ENCODE results near the gene EPO.
A peak's percentile ranks its signal among the peaks of the same experiment; 100 is the strongest.

EPO gene

GRCh38 chr7:100687751-100688300 lies 32.4 kb upstream of the EPO start:
- H3K27ac ChIP-seq = no peak overlapping the region
- H3K27me3 ChIP-seq = no peaks in the 10 kb centered on the region
- TF ChIP-seq, protein P1, sequence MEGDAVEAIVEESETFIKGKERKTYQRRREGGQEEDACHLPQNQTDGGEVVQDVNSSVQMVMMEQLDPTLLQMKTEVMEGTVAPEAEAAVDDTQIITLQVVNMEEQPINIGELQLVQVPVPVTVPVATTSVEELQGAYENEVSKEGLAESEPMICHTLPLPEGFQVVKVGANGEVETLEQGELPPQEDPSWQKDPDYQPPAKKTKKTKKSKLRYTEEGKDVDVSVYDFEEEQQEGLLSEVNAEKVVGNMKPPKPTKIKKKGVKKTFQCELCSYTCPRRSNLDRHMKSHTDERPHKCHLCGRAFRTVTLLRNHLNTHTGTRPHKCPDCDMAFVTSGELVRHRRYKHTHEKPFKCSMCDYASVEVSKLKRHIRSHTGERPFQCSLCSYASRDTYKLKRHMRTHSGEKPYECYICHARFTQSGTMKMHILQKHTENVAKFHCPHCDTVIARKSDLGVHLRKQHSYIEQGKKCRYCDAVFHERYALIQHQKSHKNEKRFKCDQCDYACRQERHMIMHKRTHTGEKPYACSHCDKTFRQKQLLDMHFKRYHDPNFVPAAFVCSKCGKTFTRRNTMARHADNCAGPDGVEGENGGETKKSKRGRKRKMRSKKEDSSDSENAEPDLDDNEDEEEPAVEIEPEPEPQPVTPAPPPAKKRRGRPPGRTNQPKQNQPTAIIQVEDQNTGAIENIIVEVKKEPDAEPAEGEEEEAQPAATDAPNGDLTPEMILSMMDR (IDR thresholded peaks at IDR 0.05) = no peak
- peaks cover 64% of the 10 kb centered on the region for H3K36me3 ChIP-seq
- no peaks in the 10 kb centered on the region for H3K9me3 ChIP-seq
- no peak overlapping the region for H3K4me3 ChIP-seq (ENCODE audit: low read depth in 1 of 2, low read length in 1 of 2)
- H3K4me1 ChIP-seq (ENCODE audit: control insufficient read depth in 1 of 2, insufficient read depth in 1 of 2, low read depth in 1 of 2, low read length in 1 of 2) = peaks cover 18% of the 10 kb centered on the region in 2 experiments

DNA sequence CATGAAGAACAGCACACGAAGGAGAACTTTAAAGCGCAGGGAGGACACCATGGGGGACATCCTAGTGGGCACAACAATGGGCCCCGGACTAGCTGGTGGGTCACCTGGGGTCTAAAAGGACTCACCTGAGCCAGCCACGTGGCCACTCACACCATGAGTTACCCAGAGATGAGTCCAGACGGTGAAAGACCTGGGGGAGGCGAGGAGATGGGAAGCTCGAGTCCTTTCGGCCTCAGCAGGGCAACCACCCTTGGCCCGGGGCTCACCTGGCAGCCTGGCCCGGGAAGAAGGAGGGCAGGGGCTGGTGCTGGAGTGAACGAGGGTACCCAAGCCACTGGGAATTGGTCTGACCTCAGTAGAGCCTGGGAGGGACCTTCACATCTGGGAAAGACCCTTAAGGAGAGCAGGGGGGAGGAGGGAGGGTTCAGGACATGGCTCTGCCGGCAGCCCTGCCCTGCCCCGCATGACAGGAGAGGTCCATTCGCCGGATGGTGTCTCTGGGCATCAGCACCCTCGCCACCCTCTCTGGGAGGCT lies 31.9 kb upstream of the EPO start:
- peaks cover 59% of the 10 kb centered on the region for H3K36me3 ChIP-seq
- TF ChIP-seq, protein P1 (IDR thresholded peaks at IDR 0.05) = no peak
- H3K4me1 ChIP-seq (ENCODE audit: control insufficient read depth in 1 of 2, insufficient read depth in 1 of 2, low read depth in 1 of 2, low read length in 1 of 2) = peaks cover 24% of the 10 kb centered on the region in 2 experiments
- no peak overlapping the region for H3K4me3 ChIP-seq (ENCODE audit: low read depth in 1 of 2, low read length in 1 of 2)
- H3K27me3 ChIP-seq = no peaks in the 10 kb centered on the region
- H3K9me3 ChIP-seq = no peaks in the 10 kb centered on the region
- H3K27ac ChIP-seq = no peak overlapping the region

DNA sequence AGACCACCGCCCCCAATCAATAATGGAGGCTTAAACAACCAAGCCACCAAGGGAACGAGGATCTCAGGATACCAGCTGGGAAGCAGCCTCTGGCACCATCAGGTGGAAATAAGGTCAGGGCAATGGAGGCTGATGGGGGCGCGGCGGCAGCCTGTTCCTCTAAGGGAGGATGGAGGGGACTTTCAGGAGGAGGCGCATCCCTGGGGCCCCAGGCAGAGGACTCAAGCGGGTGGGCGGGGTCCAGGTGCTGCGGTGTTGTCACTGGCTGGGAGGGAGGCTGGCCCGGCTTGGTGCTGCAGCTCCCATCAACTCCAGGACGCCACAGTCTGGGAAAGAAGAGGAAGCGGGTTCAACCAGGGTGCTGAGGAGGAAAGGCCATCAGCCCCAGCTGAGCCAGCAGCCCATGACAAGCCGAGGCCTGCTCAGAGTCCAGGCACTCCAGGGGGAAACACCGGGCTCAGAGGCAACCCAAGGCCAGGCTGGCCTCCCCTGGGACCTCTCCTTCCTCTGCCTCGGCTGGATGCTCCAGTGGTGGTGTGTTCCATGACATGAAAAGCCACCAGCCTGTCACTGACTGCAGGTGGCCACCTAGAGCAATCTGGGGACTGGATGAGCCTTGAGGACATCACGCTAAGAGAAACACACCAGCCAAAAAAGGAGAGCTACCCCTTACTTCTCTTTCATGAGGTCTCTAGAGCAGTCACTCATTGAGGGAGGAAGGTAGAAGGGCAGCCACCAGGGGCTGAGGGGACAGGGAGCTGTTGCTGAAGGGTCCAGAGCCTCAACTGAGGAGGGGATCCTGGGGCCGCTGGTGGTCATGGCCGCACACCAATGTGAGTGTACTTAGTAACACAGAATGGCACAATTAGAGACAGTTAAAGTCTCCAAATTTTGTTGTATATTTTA lies 30.8 kb upstream of the EPO start:
- no peak overlapping the region for H3K27ac ChIP-seq
- no peaks in the 10 kb centered on the region for H3K9me3 ChIP-seq
- no peak overlapping the region for H3K4me3 ChIP-seq (ENCODE audit: low read depth in 1 of 2, low read length in 1 of 2)
- peaks cover 48% of the 10 kb centered on the region for H3K36me3 ChIP-seq
- TF ChIP-seq, protein P1 (IDR thresholded peaks at IDR 0.05) = no peak
- peaks cover under 1% of the 10 kb centered on the region for H3K27me3 ChIP-seq
- H3K4me1 ChIP-seq (ENCODE audit: control insufficient read depth in 1 of 2, insufficient read depth in 1 of 2, low read depth in 1 of 2, low read length in 1 of 2) = peaks cover 25% of the 10 kb centered on the region in 2 experiments

DNA sequence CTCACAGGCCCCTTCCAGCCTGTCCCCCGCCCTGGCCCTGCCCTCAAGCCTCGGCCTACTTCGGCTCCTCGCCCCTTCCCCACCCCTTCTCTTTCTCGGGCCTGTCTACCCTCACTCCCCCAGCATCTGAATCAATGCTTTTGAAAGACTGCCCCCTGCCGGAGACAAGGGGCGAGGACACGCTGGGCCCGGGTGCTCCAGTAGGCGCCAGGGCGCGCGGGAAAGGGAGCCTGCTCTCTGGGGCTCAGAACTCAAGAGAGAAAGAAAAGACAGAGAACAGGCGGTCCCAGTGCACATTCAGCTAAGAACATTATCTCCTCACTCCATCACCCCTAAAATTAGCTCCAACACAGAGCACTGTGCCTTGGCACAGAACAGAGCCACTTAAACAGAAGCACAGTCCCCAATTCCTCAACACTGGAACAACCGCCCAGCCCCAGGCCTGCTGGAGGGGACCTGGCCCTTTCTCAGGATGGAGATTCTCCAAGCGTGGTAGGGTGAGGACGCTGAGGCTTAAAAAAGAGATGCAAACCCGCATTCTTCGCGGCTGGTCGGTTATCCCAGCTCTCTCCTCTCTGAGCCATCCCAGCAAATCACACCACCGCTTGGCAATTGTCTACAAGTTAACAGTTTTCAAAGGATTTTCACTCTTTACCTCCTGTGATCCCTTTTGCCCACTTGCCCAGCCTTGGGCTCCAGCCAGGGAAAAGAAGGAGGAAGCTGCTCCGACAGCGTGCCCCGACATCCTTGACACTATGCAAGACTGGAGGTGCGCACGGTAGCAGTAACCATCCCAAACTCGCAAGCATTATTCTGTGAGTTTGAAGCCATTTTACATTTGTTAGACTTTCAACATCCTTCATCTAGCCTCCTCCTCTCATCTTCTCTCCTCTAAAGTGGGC lies 28.3 kb upstream of the EPO start:
- H3K27me3 ChIP-seq = peaks cover 25% of the 10 kb centered on the region
- H3K36me3 ChIP-seq = peaks cover 23% of the 10 kb centered on the region
- H3K4me1 ChIP-seq (ENCODE audit: control insufficient read depth in 1 of 2, insufficient read depth in 1 of 2, low read depth in 1 of 2, low read length in 1 of 2) = peaks cover 25 to 28% of the 10 kb centered on the region in 2 experiments
- H3K9me3 ChIP-seq = no peaks in the 10 kb centered on the region
- H3K27ac ChIP-seq = peak overlapping the region; percentile 35
- peak overlapping the region; percentile 6 to 76 for H3K4me3 ChIP-seq (ENCODE audit: low read depth in 1 of 2, low read length in 1 of 2)
- TF ChIP-seq, protein P1 (IDR thresholded peaks at IDR 0.05) = peak; percentile 96

- Histone ChIP-seq H3K27ac (peak overlapping the region; percentile 35), H3K36me3 (peaks cover 17% of the 10 kb centered on the region), H3K4me1 (ENCODE audit: control insufficient read depth in 1 of 2, insufficient read depth in 1 of 2, low read depth in 1 of 2, low read length in 1 of 2) (peaks cover 25 to 28% of the 10 kb centered on the region in 2 experiments), H3K9me3 (no peaks in the 10 kb centered on the region), H3K4me3 (ENCODE audit: low read depth in 1 of 2, low read length in 1 of 2) (peak overlapping the region; percentile 71 to 76), H3K27me3 (peaks cover 31% of the 10 kb centered on the region)
- TF ChIP-seq, protein P1 (IDR thresholded peaks at IDR 0.05) = no peak
These were observed 27.7 kb upstream of the EPO start for GRCh38 chr7:100692578-100692961.

Measured in neutrophil (primary cell).